Activated CD4-positive, alpha-beta T cell treated with anti-CD3 and anti-CD28 coated beads for 48 hours (primary cell): ENCODE measurements around the gene PDZK1IP1.
"Not testable (repeated sequence)": the region's sequence is repeated elsewhere in the genome, so short reads cannot be mapped to it uniquely, and the experiment has no call there.

Experiments used
- DNase-seq: peaks from one replicate; pipeline ENCODE4 v3.0.0-alpha.2; 2020

The PDZK1IP1 gene

GRCh38 chr1:47179017-47179987 is 10.5 kb downstream of the PDZK1IP1 start:
- DNase-seq: peak; percentile 90

- no peak for DNase-seq
These were observed 11.2 kb downstream of the PDZK1IP1 start for GRCh38 chr1:47178654-47179016.

GRCh38 chr1:47178020-47178419 is 11.8 kb downstream of the PDZK1IP1 start:
- no peak for DNase-seq

DNA sequence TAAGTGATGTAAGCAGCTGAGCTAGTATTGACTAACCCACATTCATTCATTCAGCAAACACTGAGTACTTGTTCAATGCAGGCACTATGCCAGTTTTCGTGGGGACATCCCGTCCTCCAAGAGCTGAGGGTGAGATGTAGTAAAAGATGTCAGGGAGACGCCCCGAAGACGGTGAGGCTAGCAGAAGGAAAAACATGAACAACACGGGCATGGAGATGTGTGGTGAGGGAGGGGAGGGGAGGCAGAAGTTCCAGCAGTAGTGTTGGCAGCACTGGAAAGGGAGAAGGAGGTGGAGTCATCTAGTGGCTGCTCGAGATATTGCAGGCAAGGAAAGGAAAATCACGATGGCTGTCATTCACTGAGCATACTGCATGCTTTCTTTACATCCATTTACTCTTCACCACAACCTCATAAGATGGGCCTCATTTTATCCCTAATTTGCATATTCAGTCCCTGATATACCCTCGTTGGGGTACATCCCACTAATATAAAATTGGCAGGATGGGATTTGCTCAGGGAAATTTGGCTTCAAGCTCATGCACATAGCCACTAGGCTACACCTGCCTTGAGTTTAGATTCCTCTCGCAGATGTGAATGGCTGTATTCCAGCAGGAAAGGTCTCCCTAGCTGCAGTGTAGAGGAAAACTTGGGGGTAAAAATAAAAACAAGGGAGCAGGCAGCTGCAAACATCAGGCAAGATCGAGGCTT is 14.5 kb downstream of the PDZK1IP1 start:
- DNase-seq: peak; percentile 63

DNA sequence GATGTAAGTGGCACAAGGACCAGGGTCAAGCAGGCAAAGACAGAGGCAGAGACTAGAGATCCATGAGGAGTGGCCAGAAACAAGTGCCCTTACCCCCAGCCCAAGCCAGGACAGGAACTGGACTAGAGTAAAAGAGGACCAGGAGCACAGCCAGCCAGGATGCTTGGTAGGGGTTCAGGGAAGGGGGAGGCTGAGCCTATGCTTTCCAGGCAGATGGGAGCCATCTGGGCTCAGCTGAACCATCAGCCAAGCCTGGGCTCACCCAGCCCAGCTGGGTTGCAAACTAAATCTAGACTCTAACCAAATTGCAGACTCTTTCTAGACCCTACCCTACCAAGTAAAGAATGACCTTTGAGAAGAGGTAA is 15.2 kb downstream of the PDZK1IP1 start:
- DNase-seq: no peak

- no peak for DNase-seq
These were observed 17.1 kb downstream of the PDZK1IP1 start for GRCh38 chr1:47172782-47173181.

- no peak for DNase-seq
These were observed 25.3 kb downstream of the PDZK1IP1 start for GRCh38 chr1:47164552-47164951.

DNA sequence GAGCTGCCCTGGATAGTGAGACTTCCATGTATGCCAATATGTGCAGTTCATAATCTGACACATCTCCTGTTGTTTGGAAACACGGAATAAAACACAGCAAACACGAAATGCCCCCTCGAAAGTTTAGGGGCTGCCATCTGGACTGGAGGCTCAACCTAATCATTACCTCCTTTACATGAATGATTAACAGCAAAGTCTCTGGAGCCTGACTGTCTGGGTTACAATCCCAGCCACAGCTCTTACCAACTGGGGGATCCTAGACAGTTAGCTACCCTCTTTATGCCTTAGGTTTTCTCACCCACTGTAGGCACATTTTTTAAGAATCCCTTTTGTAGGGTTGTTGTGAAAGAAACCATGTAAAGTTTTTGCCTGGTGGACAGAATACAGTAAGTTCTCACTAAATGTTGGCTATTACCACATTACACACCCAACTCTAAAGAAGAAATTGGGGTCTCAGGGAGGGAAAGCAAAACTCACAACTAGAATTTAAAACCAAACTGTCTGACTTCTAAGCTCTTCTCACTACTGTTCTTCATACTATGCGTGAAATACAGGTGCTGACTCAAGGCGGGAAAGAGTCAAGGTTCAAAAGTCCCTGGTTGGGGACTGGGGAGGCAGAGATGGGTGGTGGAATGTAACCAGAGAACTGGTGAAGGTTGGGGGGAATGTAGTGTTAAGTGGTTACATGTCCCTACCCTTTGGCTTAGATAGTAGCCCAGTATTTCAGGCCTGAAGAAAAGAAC is 28.4 kb downstream of the PDZK1IP1 start:
- DNase-seq: no peak

DNA sequence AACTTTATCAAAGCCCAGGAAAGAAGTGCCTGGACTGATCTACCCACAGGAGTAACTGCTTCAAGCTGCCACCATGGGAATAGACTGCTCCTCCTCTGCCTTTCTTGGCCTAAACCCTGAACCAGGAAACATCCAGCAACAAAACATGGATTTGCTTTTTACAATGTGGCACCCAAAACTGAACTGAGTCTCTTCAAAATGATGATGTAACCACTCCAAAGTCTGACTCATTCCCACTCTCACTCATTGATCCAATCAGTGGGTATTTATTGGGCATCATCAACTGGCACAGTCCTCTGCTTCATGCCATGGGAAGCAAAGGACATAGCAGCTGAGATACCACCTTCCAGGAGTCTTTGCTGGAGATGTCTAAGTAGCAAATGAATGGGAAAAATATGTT is 29.1 kb downstream of the PDZK1IP1 start:
- DNase-seq: no peak

GRCh38 chr1:47157957-47158356 is 31.9 kb downstream of the PDZK1IP1 start:
- not testable (repeated sequence) for DNase-seq

- not testable (repeated sequence) for DNase-seq
These were observed 33.4 kb downstream of the PDZK1IP1 start for GRCh38 chr1:47156457-47156856.

DNA sequence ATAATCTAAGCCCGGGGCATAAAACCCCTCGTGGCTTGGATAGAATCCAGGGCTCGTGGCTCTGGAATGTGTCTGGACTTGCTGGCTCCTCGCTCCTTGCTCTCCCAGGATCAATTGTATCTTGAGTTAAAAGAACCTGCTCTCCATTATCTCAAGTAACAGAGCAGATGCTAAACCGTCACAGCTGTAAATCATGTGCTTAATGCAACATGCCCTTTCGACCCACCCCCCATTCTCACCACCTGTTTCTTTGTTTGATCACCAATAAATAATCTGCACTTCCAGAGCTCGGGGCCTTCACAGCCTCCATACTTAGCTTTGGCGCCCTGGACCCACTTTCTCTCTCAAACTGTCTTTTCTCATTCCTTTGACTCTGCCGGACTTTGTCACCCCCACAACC is 40.7 kb downstream of the PDZK1IP1 start:
- not testable (repeated sequence) for DNase-seq

DNA sequence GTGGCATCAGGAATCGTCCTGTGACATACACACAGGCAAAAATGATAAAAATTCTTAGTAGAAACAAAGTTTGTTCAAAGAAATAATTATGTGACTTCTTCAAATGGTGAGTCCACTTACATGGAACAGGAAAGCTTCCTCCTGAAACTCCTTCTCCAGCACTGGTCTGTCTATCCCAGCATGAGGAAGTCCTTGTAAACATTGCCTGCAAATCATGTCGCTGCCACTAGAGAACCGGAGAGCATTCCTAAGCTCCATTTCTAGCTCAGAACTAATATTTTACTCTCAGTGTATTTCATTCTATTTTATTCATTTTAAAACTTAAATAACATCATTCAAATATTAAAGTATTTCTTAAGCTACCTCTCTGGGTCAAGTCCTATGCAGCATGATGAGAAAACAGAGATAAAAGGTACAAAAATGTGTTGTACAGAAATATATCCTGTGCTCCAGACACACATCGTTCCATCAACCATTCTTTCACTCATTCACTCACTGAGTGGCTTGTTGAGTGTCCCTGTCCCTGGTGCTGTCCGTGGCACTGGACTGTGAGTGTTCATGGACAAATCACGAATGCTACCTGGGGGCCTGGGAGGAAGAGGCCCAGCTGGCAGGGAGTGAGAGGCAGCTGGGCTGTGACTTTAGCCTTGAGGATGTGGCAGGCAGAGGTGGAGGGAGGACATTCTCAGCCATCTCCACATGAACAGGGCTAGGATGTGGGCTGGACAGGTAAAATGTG is 42.6 kb downstream of the PDZK1IP1 start:
- no peak for DNase-seq

- not testable (repeated sequence) for DNase-seq
These were observed 43.3 kb downstream of the PDZK1IP1 start for GRCh38 chr1:47146495-47146894.

GRCh38 chr1:47143654-47144053 is 46.2 kb downstream of the PDZK1IP1 start:
- DNase-seq: not testable (repeated sequence)

DNA sequence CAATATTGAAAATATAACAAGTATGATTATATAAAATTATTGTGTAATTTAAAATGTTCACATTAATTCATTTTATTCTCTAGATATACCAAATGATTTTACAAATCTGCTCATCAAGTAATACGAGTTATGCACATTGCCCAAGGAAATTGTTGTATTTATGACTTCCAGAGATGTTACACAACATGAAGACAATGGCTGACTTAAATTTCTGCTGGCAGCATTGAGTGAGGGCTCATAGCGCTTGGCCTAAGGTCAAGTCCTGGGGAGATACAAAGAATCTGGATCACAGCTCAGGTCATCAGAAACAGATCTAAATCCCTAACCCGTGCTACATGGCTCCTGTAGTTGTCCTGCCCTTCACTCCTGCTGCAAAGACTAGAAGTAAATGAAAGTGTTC is 49.5 kb downstream of the PDZK1IP1 start:
- DNase-seq: not testable (repeated sequence)

- DNase-seq: no peak
These were observed 51.8 kb downstream of the PDZK1IP1 start for GRCh38 chr1:47137925-47138615.

DNA sequence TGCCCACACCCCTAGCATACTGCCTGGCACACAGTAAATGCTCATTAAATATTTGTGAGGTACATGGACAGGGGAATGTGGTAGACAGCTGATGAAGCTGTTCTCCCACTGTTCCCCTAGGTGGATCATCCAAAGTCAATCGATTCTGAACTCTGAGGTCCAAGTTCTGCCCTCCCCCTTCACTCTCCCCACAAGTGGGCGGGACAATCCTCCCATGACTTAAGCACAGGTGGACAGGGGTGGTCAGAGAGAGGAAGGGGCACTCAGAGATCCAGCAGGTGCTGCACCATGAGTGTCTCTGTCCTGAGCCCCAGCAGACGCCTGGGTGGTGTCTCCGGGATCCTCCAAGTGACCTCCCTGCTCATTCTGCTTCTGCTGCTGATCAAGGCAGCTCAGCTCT is 52.6 kb downstream of the PDZK1IP1 start, which contains the start of gene CYP4A22:
Gene CYP4A22 (plus strand): TSS at position 244 of the 400 bp plus-strand sequence. CDS start 45 bp downstream, at position 289.
- no peak for DNase-seq
